Epithelial cell of proximal tubule (primary cell): Measurements from ENCODE around the gene FAM149B1. TPM values are rescaled to one million over a fixed set of nuclear protein-coding genes. Genes with fewer than 3 reads are reported as not detected.

Source experiments
- DNase-seq: peaks from one replicate; pipeline ENCODE4 v3.0.0-alpha.2; 2011; ENCODE audit warnings: low read depth
- H3K4me3 ChIP-seq: 2 replicates; pipeline ENCODE4 v1.5.1; 2011; ENCODE audit warnings: low read depth, mild to moderate bottlenecking, low read length
- CTCF ChIP-seq: conservative IDR thresholded peaks from 2 replicates; pipeline ENCODE4 v1.5.1; 2012; ENCODE audit warnings: low read depth, mild to moderate bottlenecking, low read length
- total RNA-seq: library from RNA; depleted of rRNA; stranded (reverse); fragments of >200 nt; gene quantifications from 2 replicates; pipeline ENCODE4 v1.2.3, GENCODE V29; 2015

FAM149B1 gene
- total RNA-seq, 1 donor from 2014 or later, result 8.4 TPM

GRCh38 chr10:73159038-73159648 is 8.8 kb upstream of the FAM149B1 start:
- TF ChIP-seq CTCF, result peak; percentile 75
- H3K4me3 ChIP-seq, result no peak overlapping the region
- peak; percentile 1 for DNase-seq

GRCh38 chr10:73161079-73161478 is 6.8 kb upstream of the FAM149B1 start:
- no peak overlapping the region for H3K4me3 ChIP-seq
- no peak for DNase-seq
- no peak for TF ChIP-seq CTCF

GRCh38 chr10:73161662-73162061 is 6.3 kb upstream of the FAM149B1 start:
- H3K4me3 ChIP-seq, result no peak overlapping the region
- no peak for TF ChIP-seq CTCF
- no peak for DNase-seq

GRCh38 chr10:73163096-73163495 is 4.8 kb upstream of the FAM149B1 start:
- no peak for TF ChIP-seq CTCF
- no peak for DNase-seq
- H3K4me3 ChIP-seq, result no peak overlapping the region

- TF ChIP-seq CTCF, result no peak
- peak overlapping the region; percentile 83 for H3K4me3 ChIP-seq
- DNase-seq, result no peak
Observed at GRCh38 chr10:73166972-73167371, 947 bp upstream of the FAM149B1 start.

DNA sequence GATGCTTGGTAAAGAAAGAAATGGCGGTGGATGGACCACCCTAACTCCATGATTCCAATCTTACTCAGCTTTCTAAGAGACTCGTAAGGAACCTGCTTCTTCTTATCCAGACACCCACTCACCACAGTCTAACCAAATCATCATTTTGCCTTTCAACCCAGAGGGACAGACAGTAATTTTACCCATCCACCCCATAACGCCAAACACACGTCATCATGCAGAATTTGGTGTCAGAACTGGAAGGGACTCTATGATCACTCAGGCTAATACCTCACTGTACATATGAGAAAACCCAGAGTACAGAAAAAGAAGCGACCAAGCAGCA is 499 bp upstream of the FAM149B1 start:
- DNase-seq, result peak; percentile 0
- H3K4me3 ChIP-seq, result peak overlapping the region; percentile 83
- no peak for TF ChIP-seq CTCF

GRCh38 chr10:73168465-73168803 is 515 bp downstream of the FAM149B1 start:
- no peak for DNase-seq
- H3K4me3 ChIP-seq, result peak overlapping the region; percentile 83
- no peak for TF ChIP-seq CTCF
